HL-60/S4 treated with phorbol 12-myristate 13-acetate at 8.2 ng/mL for 4 days and 3 days (cell line): Measurements from ENCODE around the gene WDR70.
"Not testable (repeated sequence)": the region's sequence is repeated elsewhere in the genome, so short reads cannot be mapped to it uniquely, and the experiment has no call there.

Source experiments
- in situ Hi-C: fragments of 300-500 bp; cut with MboI; formaldehyde crosslinking; loops from 2 replicates; pipeline ENCODE4 v1.15.0; 2022; ENCODE audit warnings: low sequenced_read_pairs

The WDR70 gene

DNA sequence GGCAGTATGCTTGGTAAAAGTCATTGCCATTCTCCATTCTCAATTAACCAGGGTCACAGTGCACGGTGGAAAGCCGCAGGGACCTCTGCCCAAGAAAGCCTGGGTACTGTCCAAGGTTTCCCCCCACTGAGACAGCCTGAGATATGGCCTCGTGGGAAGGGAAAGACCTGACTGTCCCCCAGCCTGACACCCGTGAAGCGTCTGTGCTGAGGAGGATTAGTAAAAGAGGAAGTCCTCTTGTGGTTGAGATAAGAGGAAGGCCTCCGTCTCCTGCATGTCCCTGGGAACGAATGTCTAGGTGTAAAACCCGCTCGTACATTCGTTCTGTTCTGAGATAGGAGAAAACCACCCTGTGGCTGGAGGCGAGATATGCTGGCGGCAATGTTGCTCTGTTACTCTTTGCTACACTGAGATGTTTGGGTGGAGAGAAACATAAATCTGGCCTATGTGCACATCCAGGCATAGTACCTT is 293.0 kb downstream of the WDR70 start:
- in situ Hi-C loops, result not testable (repeated sequence)

DNA sequence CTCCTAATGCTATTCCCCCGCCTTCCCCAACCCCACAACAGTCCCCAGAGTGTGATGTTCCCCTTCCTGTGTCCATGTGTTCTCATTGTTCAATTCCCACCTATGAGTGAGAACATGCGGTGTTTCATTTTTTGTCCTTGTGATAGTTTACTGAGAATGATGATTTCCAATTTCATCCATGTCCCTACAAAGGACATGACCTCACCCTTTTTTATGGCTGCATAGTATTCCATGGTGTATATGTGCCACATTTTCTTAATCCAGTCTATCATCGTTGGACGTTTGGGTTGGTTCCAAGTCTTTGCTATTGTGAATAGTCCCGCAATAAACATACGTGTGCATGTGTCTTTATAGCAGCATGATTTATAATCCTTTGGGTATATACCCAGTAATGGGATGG is 295.2 kb downstream of the WDR70 start:
- in situ Hi-C loops, result not testable (repeated sequence)

DNA sequence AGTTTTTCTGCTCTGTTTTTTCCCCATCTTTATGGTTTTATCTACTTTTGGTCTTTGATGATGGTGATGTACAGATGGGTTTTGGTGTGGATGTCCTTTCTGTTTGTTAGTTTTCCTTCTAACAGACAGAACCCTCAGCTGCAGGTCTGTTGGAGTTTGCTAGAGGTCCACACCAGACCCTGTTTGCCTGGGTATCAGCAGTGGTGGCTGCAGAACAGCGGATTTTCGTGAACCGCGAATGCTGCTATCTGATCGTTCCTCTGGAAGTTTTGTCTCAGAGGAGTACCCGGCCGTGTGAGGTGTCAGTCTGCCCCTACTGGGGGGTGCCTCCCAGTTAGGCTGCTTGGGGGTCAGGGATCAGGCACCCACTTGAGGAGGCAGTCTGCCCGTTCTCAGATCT is 300.2 kb downstream of the WDR70 start:
- in situ Hi-C loops, result not testable (repeated sequence)

- in situ Hi-C loops, result not testable (repeated sequence)
Measured at GRCh38 chr5:37679903-37680302, 300.8 kb downstream of the WDR70 start.

- in situ Hi-C loops, result no loop called here
Measured at GRCh38 chr5:37683072-37683471, 304.0 kb downstream of the WDR70 start.

GRCh38 chr5:37685211-37685610 is 306.1 kb downstream of the WDR70 start:
- in situ Hi-C loops, result no loop called here

DNA sequence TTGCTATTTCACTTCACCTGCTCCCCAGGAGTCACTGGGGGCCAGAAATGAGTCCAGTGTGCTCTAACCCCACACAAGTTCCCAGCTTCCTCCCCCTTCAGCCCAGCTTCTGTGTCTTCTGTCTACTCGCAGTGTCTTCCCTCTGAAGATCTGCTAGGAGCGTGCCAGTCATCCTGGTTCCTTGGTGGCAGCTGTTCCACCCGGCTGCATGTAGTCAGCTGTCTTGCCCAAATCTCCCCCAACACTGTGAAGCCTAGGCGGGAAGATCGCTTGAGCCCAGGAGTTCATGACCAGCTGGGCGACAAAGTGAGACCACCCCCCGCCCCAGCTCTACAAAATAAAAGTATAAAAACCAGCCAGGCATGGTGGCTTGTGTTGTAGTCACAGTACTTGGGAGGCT is 306.7 kb downstream of the WDR70 start:
- in situ Hi-C loops, result no loop called here

DNA sequence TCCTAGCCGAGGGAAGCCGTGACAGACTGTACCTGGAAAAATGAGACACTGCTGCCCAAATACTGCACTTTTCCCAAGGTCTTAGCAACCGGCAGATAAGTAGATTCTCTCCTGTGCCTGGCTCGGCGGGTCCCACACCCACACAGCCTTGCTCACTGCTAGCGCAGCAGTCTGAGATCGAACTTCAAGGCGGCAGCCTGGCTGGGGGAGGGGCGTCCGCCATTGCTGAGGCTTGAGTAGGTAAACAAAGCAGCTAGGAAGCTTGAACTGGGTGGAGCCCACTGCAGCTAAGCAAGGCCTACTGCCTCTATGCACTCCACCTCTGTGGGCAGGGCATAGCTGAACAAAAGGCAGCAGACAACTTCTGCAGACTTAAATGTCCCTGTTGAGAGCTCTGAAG is 309.8 kb downstream of the WDR70 start:
- in situ Hi-C loops, result not testable (repeated sequence)

GRCh38 chr5:37694333-37694732 is 315.2 kb downstream of the WDR70 start:
- in situ Hi-C loops, result not testable (repeated sequence)

DNA sequence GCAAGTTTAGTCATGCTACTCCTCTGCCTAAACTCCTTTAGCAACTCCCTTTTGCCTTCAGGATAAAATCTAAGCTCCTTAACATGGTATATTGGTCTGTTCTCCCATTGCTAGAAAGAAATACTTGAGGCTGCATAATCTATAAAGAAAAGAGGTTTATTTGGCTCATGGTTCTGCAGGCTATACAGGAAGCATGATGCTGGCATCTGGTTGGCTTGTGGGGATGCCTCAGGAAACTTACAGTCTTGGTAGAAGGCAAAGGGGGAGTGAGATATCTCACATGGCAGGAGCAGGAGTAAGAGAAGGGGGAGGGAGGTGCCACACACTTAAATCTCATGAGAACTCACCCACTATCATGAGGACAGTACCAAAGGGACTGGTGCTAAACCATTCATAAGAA is 315.7 kb downstream of the WDR70 start:
- in situ Hi-C loops, result no loop called here

- in situ Hi-C loops, result no loop called here
Measured at GRCh38 chr5:37695647-37696046, 316.5 kb downstream of the WDR70 start.

DNA sequence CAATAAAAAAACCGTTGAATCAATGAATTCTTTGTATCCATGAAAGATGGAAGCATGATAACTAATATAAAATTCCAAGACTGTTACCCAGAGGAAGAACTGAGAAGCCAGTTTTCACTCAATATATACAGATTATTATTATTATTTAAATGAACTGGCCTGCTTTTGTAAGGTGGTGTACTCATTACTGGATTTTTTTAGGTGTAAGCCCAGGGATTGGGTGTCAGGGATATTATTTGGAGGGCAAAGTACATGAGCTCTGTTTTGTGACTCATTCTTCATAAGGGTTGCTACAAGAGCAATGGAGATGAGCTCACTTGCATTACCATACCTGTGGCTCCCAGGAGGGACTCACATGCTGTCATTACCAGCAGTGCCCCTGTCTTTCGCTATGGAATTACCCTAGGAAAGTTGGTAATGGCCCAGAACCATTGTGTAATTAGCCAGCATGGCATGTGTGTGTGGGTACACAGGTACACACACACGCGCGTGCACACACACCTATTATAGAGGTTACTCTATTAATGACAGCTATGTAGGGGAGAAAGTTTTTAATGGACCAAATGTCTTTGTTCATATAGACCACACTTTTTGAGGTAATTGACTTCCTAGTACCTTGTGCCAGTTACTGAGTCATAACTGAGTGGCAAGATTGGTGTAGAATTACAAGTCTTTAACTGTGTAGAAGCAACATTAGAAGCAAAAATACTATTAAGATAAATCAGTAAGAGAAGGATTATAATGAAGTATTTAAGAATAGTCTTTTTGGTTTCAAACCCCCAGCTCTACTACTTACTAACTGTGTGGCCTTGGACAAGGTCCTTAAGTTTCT is 317.3 kb downstream of the WDR70 start:
- in situ Hi-C loops, result no loop called here

DNA sequence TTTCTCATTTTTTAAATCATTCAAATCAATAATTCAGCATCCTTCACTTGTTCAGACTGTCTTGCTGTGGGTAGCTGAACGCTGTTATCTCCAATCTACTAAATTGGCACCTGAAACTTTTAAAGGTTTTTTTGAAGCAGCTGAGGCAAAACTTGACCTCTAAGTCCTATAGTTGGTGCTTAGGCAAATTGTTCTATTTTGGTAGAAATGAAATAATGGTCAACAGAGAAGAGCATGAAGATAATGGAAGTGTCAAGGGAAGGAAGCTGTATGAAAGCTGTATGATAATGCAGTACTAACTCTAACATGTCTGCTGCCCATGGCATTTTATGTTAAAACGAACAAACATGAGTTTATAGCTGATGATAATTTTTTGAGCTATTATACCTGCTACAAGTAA is 322.8 kb downstream of the WDR70 start:
- in situ Hi-C loops, result no loop called here

DNA sequence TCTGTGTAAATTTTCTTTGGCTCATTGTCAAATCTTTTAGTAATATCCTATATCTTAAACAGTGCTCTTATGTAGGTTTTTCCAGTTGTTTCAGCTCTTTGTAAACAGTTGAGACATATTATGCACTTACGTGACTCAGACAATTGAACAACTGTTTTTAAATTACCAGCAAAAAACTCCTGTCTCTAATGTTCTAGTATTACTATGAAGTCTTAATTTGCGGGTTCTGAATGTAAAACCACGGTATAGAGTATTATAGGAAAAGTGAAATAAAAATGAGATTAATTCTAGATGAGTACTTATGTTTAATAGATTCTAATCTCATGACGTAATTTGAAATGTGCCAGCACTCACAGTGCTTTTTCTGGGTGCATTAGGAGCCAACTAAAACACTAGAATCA is 324.7 kb downstream of the WDR70 start:
- in situ Hi-C loops, result no loop called here

- in situ Hi-C loops, result no loop called here
Measured at GRCh38 chr5:37704406-37704805, 325.3 kb downstream of the WDR70 start.

- in situ Hi-C loops, result no loop called here
Measured at GRCh38 chr5:37709020-37709419, 329.9 kb downstream of the WDR70 start.

GRCh38 chr5:37710965-37711364 is 331.8 kb downstream of the WDR70 start:
- in situ Hi-C loops, result no loop called here

- in situ Hi-C loops, result no loop called here
Measured at GRCh38 chr5:37712750-37713149, 333.6 kb downstream of the WDR70 start.

DNA sequence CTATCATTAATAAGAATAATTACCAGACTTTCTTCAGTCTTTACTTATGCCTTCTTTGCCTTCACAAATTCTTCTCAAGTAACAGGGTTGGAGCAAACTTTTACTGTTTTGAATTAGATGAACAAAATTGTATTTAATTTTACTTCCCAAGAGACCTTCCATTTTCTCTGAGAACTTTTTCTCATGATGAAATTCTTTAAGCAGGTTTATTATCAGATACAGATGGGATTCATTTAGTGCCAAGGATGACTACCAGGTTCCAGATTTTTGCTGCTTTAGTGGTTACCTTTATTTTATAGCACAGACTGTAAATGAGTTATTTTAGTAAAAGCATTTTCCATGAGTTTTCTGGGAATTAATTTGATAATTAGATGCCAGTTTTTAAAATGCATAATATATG is 335.6 kb downstream of the WDR70 start:
- in situ Hi-C loops, result no loop called here

DNA sequence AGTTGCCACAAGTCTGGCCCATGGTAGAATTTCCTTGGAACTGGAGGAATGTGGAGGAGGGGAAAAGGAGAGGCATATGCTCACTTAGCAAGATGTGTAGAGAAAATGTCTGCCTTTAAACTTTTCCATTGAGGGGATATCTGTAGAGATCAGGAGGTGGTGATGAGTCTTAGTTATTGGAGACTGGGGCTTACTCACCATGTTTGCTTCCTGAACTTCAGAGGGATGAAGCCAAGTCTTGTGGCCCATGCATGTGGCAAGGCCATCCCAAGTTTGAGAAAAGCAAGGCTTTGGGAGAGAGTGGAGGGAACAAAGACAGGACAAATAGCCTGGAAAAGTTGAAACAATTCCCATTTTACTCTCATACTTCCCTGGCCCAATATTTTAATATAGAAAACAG is 336.2 kb downstream of the WDR70 start:
- in situ Hi-C loops, result no loop called here

- in situ Hi-C loops, result no loop called here
Measured at GRCh38 chr5:37715992-37716391, 336.9 kb downstream of the WDR70 start.

DNA sequence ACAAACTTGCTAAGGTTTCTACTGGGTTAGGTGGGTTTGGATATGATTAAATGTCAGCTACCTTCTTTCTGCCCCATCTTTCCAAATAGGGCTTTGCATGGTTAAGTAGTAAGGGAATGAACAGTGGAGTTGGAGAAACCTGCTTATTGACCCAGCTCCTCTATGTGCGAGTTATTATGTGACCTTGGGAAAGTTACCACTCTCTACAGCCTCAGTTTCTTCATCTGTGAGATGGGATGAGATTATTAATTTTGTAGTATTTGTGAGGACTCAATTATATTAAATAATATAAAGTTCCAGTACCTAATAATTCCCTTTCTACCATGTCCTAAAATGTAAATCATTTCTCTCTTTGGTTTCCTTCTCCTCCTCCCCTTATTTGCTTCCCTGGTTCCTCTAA is 337.3 kb downstream of the WDR70 start:
- in situ Hi-C loops, result no loop called here

- in situ Hi-C loops, result no loop called here
Measured at GRCh38 chr5:37717276-37717612, 338.1 kb downstream of the WDR70 start.
